GM12873 (cell line): ENCODE data around the gene ZFPM1.

Source experiments
- TF ChIP-seq, protein P1 (sequence below): IDR thresholded peaks from 2 replicates; pipeline ENCODE4 v1.5.1; 2012; ENCODE audit warnings: low read depth, mild to moderate bottlenecking, moderate library complexity, low read length, control low read depth; ENCODE audit not compliant: insufficient read depth; ENCODE audit errors: missing control alignments

The ZFPM1 gene

DNA sequence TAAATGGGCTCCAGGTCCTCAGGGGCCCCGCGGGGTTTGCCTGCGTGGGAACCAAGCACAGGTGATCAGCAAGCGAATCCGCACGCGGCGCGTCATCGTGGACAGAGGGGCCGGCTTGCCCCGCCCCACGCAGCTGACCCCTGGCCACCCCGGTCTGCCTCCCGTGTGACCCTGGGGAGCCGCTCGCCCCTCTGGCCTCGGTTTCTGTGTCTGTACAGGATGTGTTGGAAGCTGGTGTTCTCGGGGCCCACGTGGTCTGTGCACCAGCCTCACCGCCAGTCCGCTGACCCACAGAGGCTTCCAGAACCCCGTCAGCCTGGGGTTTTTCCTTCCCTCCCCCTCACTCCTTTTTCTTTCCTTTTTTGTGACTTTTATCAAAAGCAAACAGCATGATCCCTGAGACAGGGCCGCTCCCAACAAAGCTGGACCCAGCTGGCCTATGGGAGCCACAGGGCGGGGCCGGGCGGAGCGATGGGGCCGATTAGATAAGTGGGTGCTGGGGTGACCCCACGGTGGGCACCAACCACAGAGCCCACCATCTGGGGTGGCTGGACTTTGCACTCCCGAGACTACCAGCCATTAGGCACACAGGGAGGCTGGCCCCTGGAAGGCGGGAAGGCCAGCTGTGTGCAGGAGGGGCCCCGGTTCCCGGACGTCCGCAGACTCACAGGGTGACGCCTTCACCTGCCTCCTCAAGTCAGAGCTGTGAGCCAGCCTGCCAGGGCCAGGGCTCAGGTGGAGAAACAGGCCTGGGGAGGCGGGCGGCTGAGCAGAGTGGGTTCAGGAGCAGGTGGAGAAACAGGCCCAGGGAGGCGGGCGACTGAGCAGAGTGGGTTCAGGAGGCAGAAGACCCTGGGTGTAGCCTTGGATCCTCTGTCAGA, 56.0 kb downstream of the ZFPM1 start:
- TF ChIP-seq, protein P1, sequence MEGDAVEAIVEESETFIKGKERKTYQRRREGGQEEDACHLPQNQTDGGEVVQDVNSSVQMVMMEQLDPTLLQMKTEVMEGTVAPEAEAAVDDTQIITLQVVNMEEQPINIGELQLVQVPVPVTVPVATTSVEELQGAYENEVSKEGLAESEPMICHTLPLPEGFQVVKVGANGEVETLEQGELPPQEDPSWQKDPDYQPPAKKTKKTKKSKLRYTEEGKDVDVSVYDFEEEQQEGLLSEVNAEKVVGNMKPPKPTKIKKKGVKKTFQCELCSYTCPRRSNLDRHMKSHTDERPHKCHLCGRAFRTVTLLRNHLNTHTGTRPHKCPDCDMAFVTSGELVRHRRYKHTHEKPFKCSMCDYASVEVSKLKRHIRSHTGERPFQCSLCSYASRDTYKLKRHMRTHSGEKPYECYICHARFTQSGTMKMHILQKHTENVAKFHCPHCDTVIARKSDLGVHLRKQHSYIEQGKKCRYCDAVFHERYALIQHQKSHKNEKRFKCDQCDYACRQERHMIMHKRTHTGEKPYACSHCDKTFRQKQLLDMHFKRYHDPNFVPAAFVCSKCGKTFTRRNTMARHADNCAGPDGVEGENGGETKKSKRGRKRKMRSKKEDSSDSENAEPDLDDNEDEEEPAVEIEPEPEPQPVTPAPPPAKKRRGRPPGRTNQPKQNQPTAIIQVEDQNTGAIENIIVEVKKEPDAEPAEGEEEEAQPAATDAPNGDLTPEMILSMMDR, result no peak

DNA sequence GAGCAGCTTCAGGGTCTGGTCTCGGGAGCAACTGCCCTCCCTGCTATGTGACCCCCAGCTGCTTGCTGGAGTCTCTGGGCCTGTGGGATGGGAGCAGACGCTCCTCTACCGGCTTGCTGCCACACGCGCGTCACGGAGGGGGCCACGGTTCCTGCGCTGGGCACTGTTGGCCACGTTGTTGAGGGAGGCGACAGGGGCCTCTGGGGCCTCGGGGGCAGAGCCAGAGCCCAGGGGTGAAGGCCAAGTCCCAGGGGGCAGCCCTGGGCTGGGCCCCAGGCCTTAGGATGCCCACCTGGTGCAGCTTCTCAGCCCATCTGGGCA, 56.6 kb downstream of the ZFPM1 start:
- TF ChIP-seq, protein P1, result no peak

GRCh38 chr16:88510091-88510994, 57.3 kb downstream of the ZFPM1 start:
- TF ChIP-seq, protein P1, result no peak

- TF ChIP-seq, protein P1, result no peak
Measured at GRCh38 chr16:88511060-88511459, 58.0 kb downstream of the ZFPM1 start.

GRCh38 chr16:88511906-88512305, 58.8 kb downstream of the ZFPM1 start:
- TF ChIP-seq, protein P1, result no peak

- TF ChIP-seq, protein P1, result no peak
Measured at GRCh38 chr16:88512728-88513696, 59.9 kb downstream of the ZFPM1 start.
